ENCODE results near the gene CSGALNACT2. TPM values are rescaled to one million over a fixed set of nuclear protein-coding genes. Genes with fewer than 3 reads are reported as not detected.
A peak's percentile ranks its signal among the peaks of the same experiment; 100 is the strongest.
"Not testable (repeated sequence)": the region's sequence is repeated elsewhere in the genome, so short reads cannot be mapped to it uniquely, and the experiment has no call there.

The CSGALNACT2 gene
- total RNA-seq, 1 donor = 31.8 TPM

GRCh38 chr10:43138757-43139241 is 554 bp downstream of the CSGALNACT2 start:
- DNase-seq (ENCODE audit: insufficient read length, low spot score, missing footprints) = peak; percentile 82
- Histone ChIP-seq H3K4me3 (ENCODE audit: insufficient read depth, low read length) (peak overlapping the region; percentile 83), H2AFZ (ENCODE audit: low read length) (peak overlapping the region; percentile 67), H3K9me3 (ENCODE audit: low read depth, low read length) (no peaks in the 10 kb centered on the region), H3K36me3 (ENCODE audit: insufficient read depth, low read length) (peaks cover 2% of the 10 kb centered on the region), H3K79me2 (ENCODE audit: insufficient read depth, low read length) (peaks cover 67% of the 10 kb centered on the region), H3K4me2 (ENCODE audit: insufficient read depth, low read length) (peak overlapping the region; percentile 92), H3K4me1 (ENCODE audit: insufficient read depth, low read length) (peaks cover 32% of the 10 kb centered on the region), H4K20me1 (ENCODE audit: insufficient read depth, low read length) (peaks cover 37% of the 10 kb centered on the region), H3K27me3 (ENCODE audit: insufficient read depth, low read length) (no peaks in the 10 kb centered on the region), H3K27ac (ENCODE audit: low read depth, low read length) (peak overlapping the region; percentile 99)
- TF ChIP-seq CTCF (IDR thresholded peaks at IDR 0.05; ENCODE audit: extremely low read depth, low read depth, low read length) = no peak

GRCh38 chr10:43141421-43141820 is 3.2 kb downstream of the CSGALNACT2 start:
- Histone ChIP-seq H3K4me2 (ENCODE audit: insufficient read depth, low read length) (no peak overlapping the region), H3K27ac (ENCODE audit: low read depth, low read length) (peak overlapping the region; percentile 32), H3K9me3 (ENCODE audit: low read depth, low read length) (no peaks in the 10 kb centered on the region), H3K36me3 (ENCODE audit: insufficient read depth, low read length) (no peaks in the 10 kb centered on the region), H4K20me1 (ENCODE audit: insufficient read depth, low read length) (peaks cover 54% of the 10 kb centered on the region), H2AFZ (ENCODE audit: low read length) (no peak overlapping the region), H3K4me3 (ENCODE audit: insufficient read depth, low read length) (no peak overlapping the region), H3K4me1 (ENCODE audit: insufficient read depth, low read length) (peaks cover 32% of the 10 kb centered on the region), H3K27me3 (ENCODE audit: insufficient read depth, low read length) (no peaks in the 10 kb centered on the region), H3K79me2 (ENCODE audit: insufficient read depth, low read length) (peaks cover 88% of the 10 kb centered on the region)
- no peak for DNase-seq (ENCODE audit: insufficient read length, low spot score, missing footprints)
- no peak for TF ChIP-seq CTCF (IDR thresholded peaks at IDR 0.05; ENCODE audit: extremely low read depth, low read depth, low read length)

GRCh38 chr10:43145311-43145710 is 7.1 kb downstream of the CSGALNACT2 start:
- Histone ChIP-seq H3K79me2 (ENCODE audit: insufficient read depth, low read length) (peaks cover 96% of the 10 kb centered on the region), H3K36me3 (ENCODE audit: insufficient read depth, low read length) (no peaks in the 10 kb centered on the region), H3K4me1 (ENCODE audit: insufficient read depth, low read length) (peaks cover 12% of the 10 kb centered on the region), H4K20me1 (ENCODE audit: insufficient read depth, low read length) (peaks cover 76% of the 10 kb centered on the region), H2AFZ (ENCODE audit: low read length) (no peak overlapping the region), H3K27ac (ENCODE audit: low read depth, low read length) (peak overlapping the region; percentile 28), H3K9me3 (ENCODE audit: low read depth, low read length) (no peaks in the 10 kb centered on the region), H3K27me3 (ENCODE audit: insufficient read depth, low read length) (no peaks in the 10 kb centered on the region), H3K4me2 (ENCODE audit: insufficient read depth, low read length) (no peak overlapping the region), H3K4me3 (ENCODE audit: insufficient read depth, low read length) (no peak overlapping the region)
- no peak for TF ChIP-seq CTCF (IDR thresholded peaks at IDR 0.05; ENCODE audit: extremely low read depth, low read depth, low read length)
- no peak for DNase-seq (ENCODE audit: insufficient read length, low spot score, missing footprints)

GRCh38 chr10:43145936-43146335 is 7.7 kb downstream of the CSGALNACT2 start:
- H3K27me3 ChIP-seq (ENCODE audit: insufficient read depth, low read length); H3K4me3 ChIP-seq (ENCODE audit: insufficient read depth, low read length); H3K4me1 ChIP-seq (ENCODE audit: insufficient read depth, low read length); H2AFZ ChIP-seq (ENCODE audit: low read length); DNase-seq (ENCODE audit: insufficient read length, low spot score, missing footprints); H3K9me3 ChIP-seq (ENCODE audit: low read depth, low read length); H3K4me2 ChIP-seq (ENCODE audit: insufficient read depth, low read length); H3K36me3 ChIP-seq (ENCODE audit: insufficient read depth, low read length): not testable (repeated sequence)
- H3K27ac ChIP-seq (ENCODE audit: low read depth, low read length) = peak overlapping the region; percentile 28
- peaks cover 97% of the 10 kb centered on the region for H3K79me2 ChIP-seq (ENCODE audit: insufficient read depth, low read length)
- peaks cover 78% of the 10 kb centered on the region for H4K20me1 ChIP-seq (ENCODE audit: insufficient read depth, low read length)
